Kidney tubule cell (primary cell): Measurements from ENCODE around the gene ABHD3.

Source experiments
- DNase-seq: peaks from one replicate; pipeline ENCODE4 v3.0.0-alpha.2; 2018; ENCODE audit warnings: low spot score

Gene ABHD3

GRCh38 chr18:21703241-21703820 is 1.2 kb downstream of the ABHD3 start:
- peak; percentile 33 for DNase-seq

- no peak for DNase-seq
Measured at GRCh38 chr18:21702602-21703001, 2.0 kb downstream of the ABHD3 start.

- no peak for DNase-seq
Measured at GRCh38 chr18:21701621-21702020, 3.0 kb downstream of the ABHD3 start.

- no peak for DNase-seq
Measured at GRCh38 chr18:21700528-21701075, 4.0 kb downstream of the ABHD3 start.

- no peak for DNase-seq
Measured at GRCh38 chr18:21693322-21693721, 11.3 kb downstream of the ABHD3 start.

GRCh38 chr18:21689736-21690135 is 14.8 kb downstream of the ABHD3 start:
- DNase-seq: no peak

GRCh38 chr18:21686282-21687105 is 18.1 kb downstream of the ABHD3 start:
- DNase-seq: no peak

- DNase-seq: peak; percentile 34
Measured at GRCh38 chr18:21685556-21685981, 19.0 kb downstream of the ABHD3 start.

GRCh38 chr18:21684731-21685130 is 19.8 kb downstream of the ABHD3 start:
- DNase-seq: no peak

- peak; percentile 80 for DNase-seq
Measured at GRCh38 chr18:21682371-21683051, 22.1 kb downstream of the ABHD3 start.

GRCh38 chr18:21680161-21680560 is 24.4 kb downstream of the ABHD3 start:
- no peak for DNase-seq

- DNase-seq: no peak
Measured at GRCh38 chr18:21678859-21679258, 25.7 kb downstream of the ABHD3 start.

GRCh38 chr18:21675354-21675753 is 29.2 kb downstream of the ABHD3 start:
- peak; percentile 62 for DNase-seq

GRCh38 chr18:21672521-21673267 is 31.9 kb downstream of the ABHD3 start:
- DNase-seq: peak; percentile 98

- peak; percentile 79 for DNase-seq
Measured at GRCh38 chr18:21669736-21670285, 34.8 kb downstream of the ABHD3 start.

- DNase-seq: peak; percentile 35
Measured at GRCh38 chr18:21664069-21664468, 40.5 kb downstream of the ABHD3 start.

GRCh38 chr18:21663578-21663977 is 41.0 kb downstream of the ABHD3 start:
- no peak for DNase-seq

- DNase-seq: no peak
Measured at GRCh38 chr18:21662581-21662980, 42.0 kb downstream of the ABHD3 start.

GRCh38 chr18:21660078-21660477 is 44.5 kb downstream of the ABHD3 start:
- no peak for DNase-seq

GRCh38 chr18:21656402-21656801 is 48.2 kb downstream of the ABHD3 start:
- no peak for DNase-seq

- DNase-seq: no peak
Measured at GRCh38 chr18:21653361-21653760, 51.2 kb downstream of the ABHD3 start.

GRCh38 chr18:21652073-21652472 is 52.5 kb downstream of the ABHD3 start:
- no peak for DNase-seq
